ENCODE results near the gene SNAP25.

SNAP25 gene

GRCh38 chr20:10332656-10333415, 114.2 kb downstream of the SNAP25 start:
- no peak for DNase-seq (ENCODE audit: low spot score)

DNA sequence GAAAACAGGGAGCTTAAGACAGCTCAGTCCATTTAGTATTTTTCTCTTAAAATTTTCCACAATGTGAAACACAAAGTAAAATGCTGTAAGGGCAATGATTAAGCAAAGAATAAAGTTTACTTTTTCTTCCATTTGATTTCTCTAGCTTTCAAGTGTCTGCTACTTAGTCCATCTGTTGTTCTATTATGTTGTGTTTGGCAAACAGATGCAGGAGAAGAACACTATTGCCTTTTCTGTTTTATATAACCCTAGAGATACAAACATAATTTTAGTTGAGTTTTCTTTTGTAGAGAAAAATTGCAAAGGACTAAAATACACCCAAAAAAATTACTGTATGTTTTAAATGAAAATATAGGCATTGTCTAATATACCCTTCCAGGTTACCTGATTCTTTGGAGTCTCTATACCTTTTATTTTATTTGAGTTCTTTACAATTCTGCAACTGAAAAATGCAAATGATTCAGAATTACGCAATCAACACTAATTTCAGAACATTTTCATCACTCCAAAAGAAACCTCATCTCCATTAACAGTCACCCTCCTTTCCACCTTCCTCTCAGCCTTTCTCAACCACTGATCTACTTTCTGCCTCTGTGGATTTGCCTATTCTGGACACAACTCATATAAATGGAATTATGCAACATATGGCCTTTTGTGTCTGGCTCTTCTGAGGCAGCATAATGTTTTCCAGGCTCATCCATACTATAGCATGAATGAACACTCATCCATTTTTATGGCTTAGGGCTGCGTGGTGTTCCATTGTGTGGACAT, 118.5 kb downstream of the SNAP25 start:
- DNase-seq (ENCODE audit: low spot score) = no peak

DNA sequence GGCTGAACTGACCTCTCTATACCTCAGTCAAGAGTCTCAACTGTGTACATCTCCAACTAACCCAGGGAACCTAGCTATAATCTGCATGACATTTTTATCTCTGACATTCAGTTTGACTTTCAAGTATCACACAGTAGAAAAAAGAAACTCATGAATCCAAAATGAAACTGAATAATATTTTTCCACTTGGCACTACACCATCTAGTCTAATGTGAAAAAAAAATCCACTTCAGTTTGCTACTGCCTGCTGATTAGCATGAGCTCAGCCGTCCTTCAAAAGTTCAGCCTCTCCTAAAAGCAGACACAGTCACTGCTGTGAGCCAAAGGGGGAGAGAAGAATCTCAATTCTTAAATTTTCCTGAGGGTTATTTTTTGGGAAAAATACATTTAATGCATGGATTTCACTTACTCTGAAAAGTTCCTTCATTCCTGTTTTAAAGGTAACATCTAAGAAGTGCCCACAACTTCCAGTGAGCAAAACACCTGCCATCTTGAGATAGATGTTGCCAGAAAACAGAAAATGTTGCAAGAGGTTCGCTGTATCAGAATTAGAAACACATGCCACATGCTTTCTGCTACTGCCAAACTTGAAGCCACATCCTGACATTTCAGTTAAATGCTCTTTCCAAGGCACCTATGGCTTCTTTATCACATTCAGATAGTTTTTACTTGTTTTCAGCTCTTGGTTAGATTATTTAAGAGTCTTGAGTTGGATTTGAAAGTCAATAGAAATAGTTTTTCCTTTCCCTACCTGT, 120.0 kb downstream of the SNAP25 start:
- no peak for DNase-seq (ENCODE audit: low spot score)

- no peak for DNase-seq (ENCODE audit: low spot score)
These were observed 121.0 kb downstream of the SNAP25 start for GRCh38 chr20:10339609-10340008.

DNA sequence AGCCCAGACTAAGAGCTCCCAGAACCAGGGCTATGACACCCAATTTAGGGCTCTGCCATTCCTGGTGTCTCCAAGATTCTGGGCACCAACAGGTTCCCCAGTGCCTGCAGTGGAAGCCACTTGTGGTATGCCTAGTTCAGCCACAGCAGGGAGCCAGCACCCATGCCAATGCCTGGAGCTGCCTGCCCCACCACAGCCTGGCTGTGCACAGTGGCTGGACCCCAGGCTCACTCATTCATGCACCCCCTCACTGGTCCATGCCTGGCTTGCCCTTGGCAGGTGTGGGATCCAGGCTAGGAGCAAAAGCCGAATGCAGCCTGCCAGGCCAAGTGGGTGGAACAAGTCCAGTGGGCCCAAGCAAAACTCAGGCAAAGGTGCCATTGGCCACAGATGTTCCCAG, 123.5 kb downstream of the SNAP25 start:
- no peak for DNase-seq (ENCODE audit: low spot score)

GRCh38 chr20:10344953-10345352, 126.3 kb downstream of the SNAP25 start:
- DNase-seq (ENCODE audit: low spot score) = no peak

DNA sequence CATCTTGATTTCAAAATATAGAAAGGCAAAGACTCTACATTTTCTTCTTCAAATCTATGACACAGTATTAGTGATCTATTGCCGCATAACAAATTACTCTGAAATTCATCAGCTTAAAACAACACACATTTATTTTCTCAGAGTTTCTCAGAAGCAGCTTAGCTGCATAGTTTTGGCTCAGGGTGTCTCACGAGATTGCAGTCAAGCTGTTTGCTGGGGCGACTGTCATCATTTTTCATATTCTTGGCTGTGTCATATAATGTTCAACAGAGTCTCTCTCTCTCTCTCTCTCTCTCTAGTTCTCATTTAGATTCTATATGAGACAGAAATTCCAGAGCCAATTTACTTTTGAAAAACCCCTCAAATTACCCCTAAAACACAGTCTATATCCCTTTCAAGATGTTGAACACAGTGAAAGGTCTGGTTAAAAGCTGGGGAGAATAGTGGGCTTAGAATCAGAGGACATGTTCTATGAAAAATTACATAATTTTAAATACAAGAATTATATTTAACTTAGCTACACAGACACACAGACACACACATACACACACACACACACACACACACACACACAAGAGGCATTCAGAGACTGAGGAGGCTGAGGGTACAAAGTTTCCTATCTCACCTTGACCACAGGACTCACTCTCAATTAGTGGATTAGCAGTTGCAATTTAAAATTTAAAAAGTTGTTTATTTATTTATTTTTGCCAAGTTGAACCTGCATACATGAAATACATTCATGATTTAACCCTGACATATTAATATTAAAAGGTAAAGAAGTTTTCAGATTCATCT, 128.7 kb downstream of the SNAP25 start:
- DNase-seq (ENCODE audit: low spot score) = no peak

DNA sequence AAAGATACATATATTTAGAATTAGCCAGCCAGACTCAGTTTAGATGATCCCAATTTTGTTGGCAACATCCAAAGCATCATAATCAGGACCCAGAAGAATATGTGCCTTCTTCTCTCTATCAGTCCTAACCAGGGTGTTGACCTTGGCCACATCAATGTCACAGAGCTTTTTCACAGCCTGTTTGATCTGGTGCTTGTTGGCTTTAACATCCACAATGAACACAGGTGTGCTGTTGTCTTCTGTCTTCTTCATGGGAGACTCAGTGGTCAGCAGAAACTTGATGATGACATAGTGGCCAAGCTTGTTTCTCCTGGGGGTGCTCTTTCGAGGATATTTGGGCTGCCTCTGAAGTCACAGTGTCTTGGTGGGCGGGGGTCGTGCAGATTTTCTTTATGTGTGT, 130.5 kb downstream of the SNAP25 start:
- no peak for DNase-seq (ENCODE audit: low spot score)

DNA sequence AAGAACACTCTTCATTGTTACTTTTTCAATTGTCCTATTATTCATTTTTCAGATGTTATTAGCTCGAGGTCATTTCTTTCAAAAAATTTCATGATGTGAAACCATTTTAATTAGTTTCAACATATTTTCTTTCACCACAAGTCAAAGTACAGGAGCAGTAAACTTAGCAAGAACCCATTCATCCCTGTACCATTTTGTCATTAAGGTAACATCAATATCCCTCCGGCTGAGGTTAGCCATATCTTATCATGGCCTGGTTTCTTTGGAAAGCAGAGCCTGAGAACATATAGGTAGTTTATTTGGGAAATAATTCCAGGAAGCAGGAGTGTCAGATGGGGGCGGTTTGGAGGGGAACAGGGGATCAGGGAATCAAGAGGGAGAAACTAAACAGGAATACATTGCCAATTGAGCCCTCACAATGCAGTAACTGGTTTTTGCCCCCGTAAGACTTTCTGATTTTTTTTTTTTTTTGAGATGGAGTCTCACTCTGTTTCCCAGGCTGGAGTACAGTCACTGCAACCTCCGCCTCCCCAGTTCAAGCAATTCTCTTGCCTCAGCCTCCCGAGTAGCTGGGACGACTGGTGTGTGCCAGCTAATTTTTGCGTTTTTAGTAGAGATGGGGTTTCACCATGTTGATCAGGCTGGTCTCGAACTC, 131.7 kb downstream of the SNAP25 start:
- no peak for DNase-seq (ENCODE audit: low spot score)

DNA sequence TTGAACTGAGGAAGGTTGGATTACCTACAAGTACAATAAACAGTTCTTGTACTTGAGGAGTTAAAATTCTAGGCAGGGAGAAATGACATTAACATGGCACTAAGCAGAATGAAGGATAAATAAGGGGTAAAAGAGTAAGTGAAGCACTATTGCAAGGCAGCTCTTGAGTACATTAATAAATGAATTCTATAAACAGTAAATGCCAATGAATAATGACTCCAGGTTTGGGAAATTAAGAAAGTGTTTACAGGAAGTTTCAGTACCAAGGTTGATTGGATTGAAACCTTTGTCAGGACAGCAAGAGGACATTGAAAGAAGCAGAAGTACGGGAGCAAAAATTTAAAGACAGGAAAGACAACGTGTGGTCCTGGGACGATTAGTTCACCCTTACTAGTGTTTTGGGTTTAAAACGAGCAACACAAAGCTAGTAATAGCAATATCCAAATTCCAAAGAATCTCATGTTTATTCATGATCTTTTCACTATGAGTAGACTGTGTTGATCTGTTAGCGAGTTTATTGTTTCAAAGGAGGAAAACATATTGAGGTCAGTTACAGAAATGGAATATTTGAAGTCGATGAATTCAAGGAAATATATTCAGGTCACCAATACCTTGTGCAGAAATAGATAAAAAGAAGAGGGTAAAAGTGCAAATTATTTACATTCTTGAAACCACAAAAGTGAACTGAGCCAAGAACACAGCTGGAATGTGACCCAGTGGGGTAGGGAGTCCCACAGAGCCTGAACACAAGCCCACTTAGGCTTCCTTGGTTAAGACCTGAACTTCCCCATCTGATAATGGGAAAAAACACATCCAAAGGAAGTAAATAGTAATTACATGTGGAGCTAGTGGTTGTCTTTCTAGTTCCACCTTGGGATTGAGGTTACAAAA, 134.5 kb downstream of the SNAP25 start:
- DNase-seq (ENCODE audit: low spot score) = no peak

DNA sequence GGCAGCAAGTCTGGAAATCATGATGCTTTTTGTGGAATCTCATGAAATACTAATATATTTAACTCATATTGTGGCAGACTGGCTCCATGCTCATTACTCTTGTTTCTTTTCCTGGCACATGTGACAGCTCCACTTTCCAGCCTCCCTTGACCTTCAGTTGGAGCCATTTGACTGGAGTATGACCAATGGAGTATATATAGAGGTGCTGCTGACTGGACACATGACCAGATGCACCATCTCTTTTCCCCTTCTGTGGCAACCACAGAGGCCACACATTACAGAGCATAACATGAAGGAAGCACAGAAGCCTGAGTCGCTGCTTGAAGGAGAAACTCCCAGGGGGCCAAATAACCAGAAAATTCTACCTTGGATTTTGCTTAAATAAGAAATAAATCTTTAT, 138.0 kb downstream of the SNAP25 start:
- DNase-seq (ENCODE audit: low spot score) = no peak

All from AG20443 (cell line).